Mucosa of rectum (tissue), 2 donors: ENCODE results near the gene HIVEP3.
A peak's percentile ranks its signal among the peaks of the same experiment; 100 is the strongest.

Experiments used
- H3K27ac ChIP-seq, 2 donors: one replicate each; pipeline ENCODE4 v1.7.0; 2013; ENCODE audit warnings: inconsistent platforms in 2 of 2, low read depth in 2 of 2, low read length in 2 of 2
- H3K27me3 ChIP-seq, 2 donors: one replicate each; pipeline ENCODE4 v1.7.0; 2013; ENCODE audit warnings: low read length in 2 of 2; ENCODE audit not compliant: control insufficient read depth in 2 of 2, insufficient read depth in 2 of 2
- H3K36me3 ChIP-seq, 2 donors: one replicate each; pipeline ENCODE4 v1.7.0; 2013; ENCODE audit warnings: low read length in 2 of 2; ENCODE audit not compliant: control insufficient read depth in 2 of 2, insufficient read depth in 2 of 2
- H3K4me1 ChIP-seq, 2 donors: one replicate each; pipeline ENCODE4 v1.7.0; 2013; ENCODE audit warnings: low read length in 2 of 2, mild to moderate bottlenecking in 1 of 2; ENCODE audit not compliant: control insufficient read depth in 2 of 2, insufficient read depth in 2 of 2
- H3K4me3 ChIP-seq, 2 donors: one replicate each; pipeline ENCODE4 v1.7.0; 2013; ENCODE audit warnings: low read length in 2 of 2
- H3K9ac ChIP-seq, 2 donors: one replicate each; pipeline ENCODE4 v1.7.0; 2013; ENCODE audit warnings: low read length in 2 of 2, low read depth in 1 of 2, mild to moderate bottlenecking in 1 of 2
- H3K9me3 ChIP-seq, 2 donors: one replicate each; pipeline ENCODE4 v1.7.0; 2013; ENCODE audit warnings: low read length in 2 of 2; ENCODE audit not compliant: control insufficient read depth in 2 of 2
- donor health status: healthy.
- donor health status: Normal muscosa, but diverticular disease.

HIVEP3 gene

GRCh38 chr1:41895552-41895951 is 23.2 kb downstream of the HIVEP3 start:
- Histone ChIP-seq H3K9me3 (no peaks in the 10 kb centered on the region), H3K4me1 (peaks cover 5 to 15% of the 10 kb centered on the region in 2 donors), H3K36me3 (no peaks in the 10 kb centered on the region), H3K27ac (no peak overlapping the region), H3K27me3 (no peaks in the 10 kb centered on the region), H3K9ac (no peak overlapping the region), H3K4me3 (no peak overlapping the region)

GRCh38 chr1:41894808-41895483 is 23.8 kb downstream of the HIVEP3 start:
- no peaks in the 10 kb centered on the region for H3K36me3 ChIP-seq
- no peak overlapping the region for H3K9ac ChIP-seq
- H3K27me3 ChIP-seq = no peaks in the 10 kb centered on the region
- no peaks in the 10 kb centered on the region for H3K9me3 ChIP-seq
- peaks cover 5 to 15% of the 10 kb centered on the region in 2 donors for H3K4me1 ChIP-seq
- no peak overlapping the region for H3K4me3 ChIP-seq
- H3K27ac ChIP-seq = no peak overlapping the region

GRCh38 chr1:41894101-41894807 is 24.5 kb downstream of the HIVEP3 start:
- peaks cover 5 to 15% of the 10 kb centered on the region in 2 donors for H3K4me1 ChIP-seq
- no peaks in the 10 kb centered on the region for H3K9me3 ChIP-seq
- no peak overlapping the region for H3K4me3 ChIP-seq
- no peak overlapping the region for H3K27ac ChIP-seq
- no peaks in the 10 kb centered on the region for H3K36me3 ChIP-seq
- H3K27me3 ChIP-seq = no peaks in the 10 kb centered on the region
- H3K9ac ChIP-seq = no peak overlapping the region

DNA sequence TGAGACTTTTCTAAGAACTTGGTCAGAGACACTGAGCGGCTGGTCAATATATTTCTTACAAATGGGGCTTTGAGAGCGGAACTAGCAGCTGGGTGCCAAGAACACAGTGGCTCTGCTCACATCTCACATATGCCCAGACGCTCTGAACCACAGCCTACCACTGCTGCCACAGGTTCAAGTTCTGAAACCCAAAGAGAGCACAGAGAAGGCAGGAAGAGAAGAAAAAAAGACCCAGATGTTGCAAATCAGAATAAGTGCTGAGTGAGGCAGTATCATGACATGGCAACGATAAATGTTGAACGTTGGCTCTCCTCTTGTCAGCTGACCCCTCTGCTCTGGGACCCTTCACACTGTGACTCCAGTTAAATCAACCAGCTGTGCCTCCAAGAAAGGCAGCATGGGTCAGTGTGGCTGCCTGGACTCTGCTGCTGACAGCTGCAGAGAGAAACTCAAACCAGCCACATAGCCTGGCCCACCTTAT is 26.4 kb downstream of the HIVEP3 start:
- Histone ChIP-seq H3K4me1 (peaks cover 5 to 15% of the 10 kb centered on the region in 2 donors), H3K36me3 (no peaks in the 10 kb centered on the region), H3K9ac (no peak overlapping the region), H3K9me3 (no peaks in the 10 kb centered on the region), H3K27me3 (no peaks in the 10 kb centered on the region), H3K4me3 (no peak overlapping the region), H3K27ac (no peak overlapping the region)

- H3K27me3 ChIP-seq = no peaks in the 10 kb centered on the region
- H3K27ac ChIP-seq = peak overlapping the region; percentile 48 to 56
- H3K9me3 ChIP-seq = no peaks in the 10 kb centered on the region
- H3K9ac ChIP-seq = peak overlapping the region; percentile 35 to 67
- H3K4me1 ChIP-seq = peaks cover 5 to 15% of the 10 kb centered on the region in 2 donors
- H3K4me3 ChIP-seq = peak overlapping the region; percentile 63 to 69
- H3K36me3 ChIP-seq = no peaks in the 10 kb centered on the region
Observed at GRCh38 chr1:41891199-41891896, 27.4 kb downstream of the HIVEP3 start.

GRCh38 chr1:41890825-41891198 is 27.9 kb downstream of the HIVEP3 start:
- Histone ChIP-seq H3K36me3 (no peaks in the 10 kb centered on the region), H3K27me3 (no peaks in the 10 kb centered on the region), H3K4me3 (peak overlapping the region in 1 of 2 donors; percentile 69), H3K9ac (no peak overlapping the region), H3K9me3 (no peaks in the 10 kb centered on the region), H3K4me1 (peaks cover 5 to 15% of the 10 kb centered on the region in 2 donors), H3K27ac (peak overlapping the region; percentile 48 to 56)

- Histone ChIP-seq H3K9ac (no peak overlapping the region), H3K4me1 (peaks cover 5 to 15% of the 10 kb centered on the region in 2 donors), H3K27me3 (no peaks in the 10 kb centered on the region), H3K4me3 (no peak overlapping the region), H3K9me3 (no peaks in the 10 kb centered on the region), H3K36me3 (no peaks in the 10 kb centered on the region), H3K27ac (no peak overlapping the region)
Observed at GRCh38 chr1:41889506-41890414, 29.0 kb downstream of the HIVEP3 start.

DNA sequence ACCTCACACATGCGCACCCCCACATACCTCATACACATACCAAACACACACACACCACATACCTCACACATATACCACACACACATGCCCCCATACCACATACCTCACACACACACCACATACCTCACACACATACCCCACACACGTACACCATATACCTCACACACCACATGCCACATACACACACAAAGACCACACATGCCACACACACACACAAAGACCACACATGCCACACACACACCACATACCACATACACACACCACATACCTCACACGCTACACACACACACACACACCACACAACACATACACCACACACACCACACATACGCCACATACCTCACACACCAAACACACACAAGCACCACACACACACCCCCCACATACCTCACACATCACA is 30.0 kb downstream of the HIVEP3 start:
- Histone ChIP-seq H3K27ac (no peak overlapping the region), H3K9ac (no peak overlapping the region), H3K9me3 (no peaks in the 10 kb centered on the region), H3K36me3 (no peaks in the 10 kb centered on the region), H3K27me3 (no peaks in the 10 kb centered on the region), H3K4me3 (no peak overlapping the region), H3K4me1 (peaks cover 5 to 15% of the 10 kb centered on the region in 2 donors)

DNA sequence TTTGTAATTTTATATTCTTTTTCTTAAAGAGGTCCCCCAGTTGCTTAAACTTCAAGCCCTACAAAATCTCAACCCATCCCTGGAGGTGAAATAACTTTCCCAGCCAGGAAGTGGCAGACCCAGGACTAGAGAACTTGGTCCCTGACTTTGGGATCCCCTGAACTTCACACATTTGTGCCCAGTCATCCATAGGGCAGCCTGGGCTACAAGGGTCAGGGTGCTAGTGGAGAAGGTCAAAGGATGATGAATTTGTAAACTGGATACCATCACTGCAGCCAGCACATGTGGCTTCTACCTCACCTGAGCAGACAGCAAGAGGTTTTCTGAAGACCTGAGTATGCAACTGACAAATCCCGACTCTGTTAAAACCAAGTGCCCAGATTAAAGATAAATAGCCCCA is 31.4 kb downstream of the HIVEP3 start:
- Histone ChIP-seq H3K4me3 (no peak overlapping the region), H3K4me1 (peaks cover 5 to 14% of the 10 kb centered on the region in 2 donors), H3K9ac (no peak overlapping the region), H3K27ac (no peak overlapping the region), H3K27me3 (no peaks in the 10 kb centered on the region), H3K36me3 (no peaks in the 10 kb centered on the region), H3K9me3 (no peaks in the 10 kb centered on the region)
